Common myeloid progenitor, CD34-positive (primary cell): Measurements from ENCODE around the gene TBC1D2.

Source experiments
- CTCF ChIA-PET: fragments of 350-600 bp; sonication (Branson Sonifier 250); formaldehyde crosslinking; loops from one replicate; lab custom pipeline; 2021; ENCODE audit warnings: antibody characterized with exemption; lab: Charles Lee
- POLR2A ChIA-PET: fragments of 350-600 bp; sonication (Branson Sonifier 250); formaldehyde crosslinking; loops from one replicate; lab custom pipeline; 2021; ENCODE audit warnings: antibody characterized with exemption; lab: Charles Lee
- DNase-seq, 3 donors: peaks; one replicate each; pipeline versions ENCODE4 v3.0.0 to v3.0.0-alpha.2; 2013
- H3K27ac ChIP-seq, 2 experiments: 1 replicate in 1 of 2; 2 replicates in 1 of 2; pipeline ENCODE4 v1.7.0; 2013; ENCODE audit warnings: inconsistent platforms in 2 of 2, low read length in 2 of 2, mild to moderate bottlenecking in 2 of 2, low read depth in 1 of 2, moderate library complexity in 1 of 2; ENCODE audit not compliant: severe bottlenecking in 2 of 2, insufficient read depth in 1 of 2, poor library complexity in 1 of 2
- H3K27me3 ChIP-seq, 5 experiments: replicated peaks in 2 of 5; 1 replicate in 3 of 5; 2 replicates in 2 of 5; pipeline versions ENCODE4 v1.6.1 to v1.7.0; 2013; ENCODE audit warnings: low read length in 4 of 5, mild to moderate bottlenecking in 2 of 5, moderate library complexity in 2 of 5, inconsistent platforms in 1 of 5; ENCODE audit not compliant: insufficient read depth in 5 of 5, control insufficient read depth in 4 of 5
- H3K36me3 ChIP-seq, 4 experiments: 1 replicate in 2 of 4; 2 replicates in 2 of 4; pipeline versions ENCODE4 v1.6.1 to v1.7.0; 2013; ENCODE audit warnings: low read length in 3 of 4, control low read depth in 1 of 4, mild to moderate bottlenecking in 1 of 4; ENCODE audit not compliant: control insufficient read depth in 4 of 4, insufficient read depth in 4 of 4
- H3K4me1 ChIP-seq, 4 experiments: 1 replicate in 3 of 4; 2 replicates in 1 of 4; pipeline versions ENCODE4 v1.6.1 to v1.7.1; 2013; ENCODE audit warnings: low read length in 3 of 4, mild to moderate bottlenecking in 3 of 4, control low read depth in 1 of 4, inconsistent platforms in 1 of 4, moderate library complexity in 1 of 4; ENCODE audit not compliant: control insufficient read depth in 4 of 4, insufficient read depth in 4 of 4; ENCODE audit errors: control extremely low read depth in 1 of 4
- H3K4me3 ChIP-seq, 7 experiments: 1 replicate in 4 of 7; 2 replicates in 3 of 7; pipeline versions ENCODE4 v1.5.1 to v1.7.0; 2013; ENCODE audit warnings: mild to moderate bottlenecking in 7 of 7, low read length in 6 of 7, moderate library complexity in 6 of 7, inconsistent platforms in 2 of 7, low read depth in 2 of 7, control low read depth in 1 of 7; ENCODE audit not compliant: insufficient read depth in 4 of 7, control insufficient read depth in 1 of 7; ENCODE audit errors: extremely low read depth in 1 of 7
- H3K9me3 ChIP-seq, 5 experiments: 1 replicate in 4 of 5; 2 replicates in 1 of 5; pipeline versions ENCODE4 v1.6.1 to v1.7.1; 2013; ENCODE audit warnings: low read length in 4 of 5, mild to moderate bottlenecking in 2 of 5, inconsistent platforms in 1 of 5, low read depth in 1 of 5, moderate library complexity in 1 of 5; ENCODE audit not compliant: control insufficient read depth in 4 of 5, insufficient read depth in 2 of 5; ENCODE audit errors: control extremely low read depth in 1 of 5
- WGBS: methylation state at CpG from one replicate; pipeline ENCODE4 v1.1.5; 2013; ENCODE audit not compliant: insufficient coverage; 5-methylcytosine and 5-hydroxymethylcytosine counted together

Gene TBC1D2

DNA sequence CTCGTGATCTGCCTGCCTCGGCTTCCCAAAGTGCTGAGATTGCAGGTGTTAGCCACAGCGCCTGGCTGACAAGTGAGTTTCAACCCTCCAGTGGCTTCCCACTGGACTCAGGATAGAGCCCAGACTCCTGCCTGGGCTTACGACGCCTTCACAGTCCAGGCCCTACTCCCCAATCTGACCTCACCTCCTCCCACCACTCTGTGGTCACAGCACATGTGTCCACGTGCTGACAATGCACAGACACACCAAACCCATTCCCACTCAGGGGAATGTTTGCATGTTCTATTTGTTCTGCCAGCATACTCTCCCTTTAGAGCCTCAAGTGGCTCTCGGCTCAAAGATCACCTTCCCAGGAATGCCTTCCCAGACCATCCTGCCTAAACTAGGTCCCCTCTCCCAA lies 105.3 kb downstream of the TBC1D2 start:
- Histone ChIP-seq H3K9me3 (no peaks in the 10 kb centered on the region), H3K27me3 (no peaks in the 10 kb centered on the region), H3K4me3 (no peak overlapping the region), H3K4me1 (peaks cover 0 to 25% (median 7%) of the 10 kb centered on the region in 4 experiments), H3K27ac (no peak overlapping the region), H3K36me3 (peaks cover 0 to under 1% (median 0%) of the 10 kb centered on the region in 4 experiments)
- DNase-seq, result no peak
- ChIA-PET POLR2A (no interaction called here), CTCF (interaction anchor here (0.8 kb wide), 1 partner anchor 31 kb away, joined by 3 read pairs; the partner anchor contains the start of gene TRIM14)
- 98% methylated on average over 6 of the region's 7 CpGs for WGBS

DNA sequence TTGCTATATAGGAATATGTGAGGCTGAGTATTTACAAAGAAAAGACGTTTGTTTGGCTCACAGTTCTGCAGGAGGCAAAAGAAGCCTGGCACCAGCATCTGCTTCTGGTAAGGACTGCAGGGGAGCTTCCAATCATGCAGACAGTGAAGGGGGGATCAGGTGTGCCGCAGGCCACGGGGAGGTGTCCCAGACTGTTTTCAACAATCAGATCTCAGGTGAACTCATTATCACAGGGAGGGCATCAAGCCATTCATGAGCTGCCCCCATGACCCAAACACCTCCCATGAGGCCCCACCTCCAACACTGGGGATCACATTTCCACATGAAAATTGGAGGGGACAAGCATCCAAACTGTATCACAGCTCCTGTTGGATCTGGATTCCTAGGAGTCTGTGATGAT lies 106.0 kb downstream of the TBC1D2 start:
- Histone ChIP-seq H3K27ac (no peak overlapping the region), H3K9me3 (no peaks in the 10 kb centered on the region), H3K4me1 (peaks cover 0 to 25% (median 7%) of the 10 kb centered on the region in 4 experiments), H3K27me3 (no peaks in the 10 kb centered on the region), H3K4me3 (no peak overlapping the region), H3K36me3 (peaks cover 0 to 2% (median 0%) of the 10 kb centered on the region in 4 experiments)
- POLR2A ChIA-PET, result no interaction called here
- no peak for DNase-seq
- CTCF ChIA-PET, result interaction anchor here (0.6 to 1.5 kb wide), 2 partner anchors 16 to 31 kb away, joined by 3 read pairs; no protein-coding TSS in a partner anchor
- WGBS, result 97% methylated on average over 3 of the region's 3 CpGs
